ENCODE data around the gene ZBTB49.

DNA sequence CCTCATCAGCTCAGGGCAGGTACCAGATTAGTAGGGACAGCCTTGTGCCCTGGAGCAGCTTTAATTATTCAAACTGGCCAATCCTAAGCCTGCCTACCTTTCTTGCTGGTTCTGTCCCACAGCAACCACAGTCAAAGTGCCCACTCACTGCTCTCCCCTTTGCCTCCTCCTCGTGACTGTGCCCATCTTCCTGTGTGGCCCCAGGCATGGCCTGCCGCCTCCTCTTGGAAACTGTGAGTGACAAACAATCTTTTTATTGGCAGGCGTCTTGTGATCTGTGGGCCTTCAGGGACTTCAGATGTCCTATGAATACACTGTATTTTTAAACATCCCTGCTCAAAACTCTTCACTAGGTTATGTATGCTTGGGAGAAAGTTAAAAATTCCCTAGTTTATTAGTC lies 74.0 kb downstream of the ZBTB49 start:
- TF ChIP-seq POLR2A (IDR thresholded peaks at IDR 0.05) (no peak), EP300 (IDR thresholded peaks at IDR 0.05; ENCODE audit: low read depth) (no peak)
- TF ChIP-seq, protein P1, sequence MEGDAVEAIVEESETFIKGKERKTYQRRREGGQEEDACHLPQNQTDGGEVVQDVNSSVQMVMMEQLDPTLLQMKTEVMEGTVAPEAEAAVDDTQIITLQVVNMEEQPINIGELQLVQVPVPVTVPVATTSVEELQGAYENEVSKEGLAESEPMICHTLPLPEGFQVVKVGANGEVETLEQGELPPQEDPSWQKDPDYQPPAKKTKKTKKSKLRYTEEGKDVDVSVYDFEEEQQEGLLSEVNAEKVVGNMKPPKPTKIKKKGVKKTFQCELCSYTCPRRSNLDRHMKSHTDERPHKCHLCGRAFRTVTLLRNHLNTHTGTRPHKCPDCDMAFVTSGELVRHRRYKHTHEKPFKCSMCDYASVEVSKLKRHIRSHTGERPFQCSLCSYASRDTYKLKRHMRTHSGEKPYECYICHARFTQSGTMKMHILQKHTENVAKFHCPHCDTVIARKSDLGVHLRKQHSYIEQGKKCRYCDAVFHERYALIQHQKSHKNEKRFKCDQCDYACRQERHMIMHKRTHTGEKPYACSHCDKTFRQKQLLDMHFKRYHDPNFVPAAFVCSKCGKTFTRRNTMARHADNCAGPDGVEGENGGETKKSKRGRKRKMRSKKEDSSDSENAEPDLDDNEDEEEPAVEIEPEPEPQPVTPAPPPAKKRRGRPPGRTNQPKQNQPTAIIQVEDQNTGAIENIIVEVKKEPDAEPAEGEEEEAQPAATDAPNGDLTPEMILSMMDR (IDR thresholded peaks at IDR 0.05): no peak
